ENCODE results near the gene ALOX12.
"Not testable (repeated sequence)": the region's sequence is repeated elsewhere in the genome, so short reads cannot be mapped to it uniquely, and the experiment has no call there.

Gene ALOX12

DNA sequence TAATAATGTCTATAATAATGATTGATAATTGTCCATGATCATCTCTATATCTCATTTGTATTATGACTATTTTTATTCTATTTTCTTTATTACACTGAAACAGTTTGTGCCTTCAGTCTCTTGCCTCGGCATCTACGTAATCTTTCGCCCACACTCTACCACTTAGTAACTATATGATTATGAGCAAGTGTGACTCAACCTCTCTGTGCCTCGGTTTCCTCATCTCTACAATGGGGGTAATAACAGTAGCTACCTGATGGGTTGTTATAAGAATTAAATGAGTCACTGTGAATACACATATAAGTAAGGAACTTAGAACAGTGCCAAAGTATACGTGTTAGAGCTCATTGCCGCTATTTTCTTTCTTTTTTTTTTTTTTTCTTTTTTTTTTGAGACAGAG lies 51.7 kb downstream of the ALOX12 start:
- no peak for DNase-seq (ENCODE audit: low spot score)
- Histone ChIP-seq H3K27ac (no peak overlapping the region), H3K4me3 (no peak overlapping the region)
- TF ChIP-seq, protein P1, sequence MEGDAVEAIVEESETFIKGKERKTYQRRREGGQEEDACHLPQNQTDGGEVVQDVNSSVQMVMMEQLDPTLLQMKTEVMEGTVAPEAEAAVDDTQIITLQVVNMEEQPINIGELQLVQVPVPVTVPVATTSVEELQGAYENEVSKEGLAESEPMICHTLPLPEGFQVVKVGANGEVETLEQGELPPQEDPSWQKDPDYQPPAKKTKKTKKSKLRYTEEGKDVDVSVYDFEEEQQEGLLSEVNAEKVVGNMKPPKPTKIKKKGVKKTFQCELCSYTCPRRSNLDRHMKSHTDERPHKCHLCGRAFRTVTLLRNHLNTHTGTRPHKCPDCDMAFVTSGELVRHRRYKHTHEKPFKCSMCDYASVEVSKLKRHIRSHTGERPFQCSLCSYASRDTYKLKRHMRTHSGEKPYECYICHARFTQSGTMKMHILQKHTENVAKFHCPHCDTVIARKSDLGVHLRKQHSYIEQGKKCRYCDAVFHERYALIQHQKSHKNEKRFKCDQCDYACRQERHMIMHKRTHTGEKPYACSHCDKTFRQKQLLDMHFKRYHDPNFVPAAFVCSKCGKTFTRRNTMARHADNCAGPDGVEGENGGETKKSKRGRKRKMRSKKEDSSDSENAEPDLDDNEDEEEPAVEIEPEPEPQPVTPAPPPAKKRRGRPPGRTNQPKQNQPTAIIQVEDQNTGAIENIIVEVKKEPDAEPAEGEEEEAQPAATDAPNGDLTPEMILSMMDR (IDR thresholded peaks at IDR 0.05) = no peak

DNA sequence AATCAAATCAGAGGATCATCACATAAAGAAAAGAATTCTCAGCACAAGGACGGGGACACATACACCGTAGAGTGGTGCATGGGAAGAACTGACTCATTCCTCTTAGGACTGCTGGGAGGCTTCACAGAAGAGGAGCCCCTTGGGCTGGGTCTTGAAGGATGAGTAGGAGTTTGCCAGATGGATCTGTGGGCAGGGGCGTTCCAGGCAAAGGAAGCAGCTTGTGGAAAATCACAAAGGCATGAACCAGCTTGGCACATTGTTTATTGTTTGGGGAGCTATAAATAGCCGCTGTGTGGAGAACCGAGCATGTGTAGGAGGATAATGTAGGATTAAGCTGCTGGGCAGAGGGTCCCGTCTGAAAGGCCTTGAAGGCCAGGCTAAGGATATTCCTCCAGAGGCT lies 53.1 kb downstream of the ALOX12 start:
- Histone ChIP-seq H3K4me3 (no peak overlapping the region), H3K27ac (no peak overlapping the region)
- DNase-seq (ENCODE audit: low spot score) = no peak
- TF ChIP-seq, protein P1 (IDR thresholded peaks at IDR 0.05) = no peak

DNA sequence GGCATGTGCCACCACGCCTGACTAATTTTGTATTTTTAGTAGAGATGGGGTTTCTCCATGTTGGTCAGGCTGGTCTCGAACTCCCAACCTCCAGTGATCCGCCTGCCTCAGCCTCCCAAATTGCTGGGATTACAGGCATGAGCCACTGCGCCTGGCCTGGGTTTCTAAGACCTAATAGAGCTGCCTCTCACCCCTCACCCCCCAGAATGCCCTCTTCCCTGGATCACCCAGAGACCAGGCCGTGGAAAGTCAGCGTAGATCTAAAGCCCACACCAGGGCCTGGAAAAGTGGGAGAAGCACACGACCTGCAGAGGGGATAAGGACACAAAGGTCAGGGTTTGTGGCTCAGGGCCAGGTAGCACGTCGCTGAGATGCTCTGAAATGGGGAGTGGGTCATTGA lies 54.7 kb downstream of the ALOX12 start:
- not testable (repeated sequence) for H3K4me3 ChIP-seq; DNase-seq (ENCODE audit: low spot score)

DNA sequence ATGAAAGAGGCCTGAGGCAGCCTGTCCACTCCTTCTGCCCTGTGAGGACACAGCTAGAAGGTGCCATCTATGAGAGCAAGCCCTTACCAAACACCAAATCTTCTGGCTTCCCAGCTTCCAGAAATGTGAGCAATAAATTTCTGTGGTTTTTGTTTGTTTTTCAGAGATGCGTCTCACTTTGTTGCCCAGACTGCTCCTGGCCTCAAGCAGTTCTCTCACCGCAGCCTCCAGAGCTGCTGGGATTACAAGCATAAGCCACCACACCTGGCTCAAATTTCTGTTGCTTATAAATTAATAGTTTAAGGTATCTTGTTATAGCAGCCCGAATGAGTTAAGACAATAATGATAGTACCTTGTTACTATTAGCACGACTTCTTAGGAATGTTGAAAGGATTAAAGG lies 60.5 kb downstream of the ALOX12 start:
- DNase-seq (ENCODE audit: low spot score) = no peak
- no peak overlapping the region for H3K27ac ChIP-seq
- no peak overlapping the region for H3K4me3 ChIP-seq
- TF ChIP-seq, protein P1 (IDR thresholded peaks at IDR 0.05) = no peak

More for the DNA sequence above, 54.7 kb downstream of the ALOX12 start:
- not testable (repeated sequence) for H3K27ac ChIP-seq

DNA sequence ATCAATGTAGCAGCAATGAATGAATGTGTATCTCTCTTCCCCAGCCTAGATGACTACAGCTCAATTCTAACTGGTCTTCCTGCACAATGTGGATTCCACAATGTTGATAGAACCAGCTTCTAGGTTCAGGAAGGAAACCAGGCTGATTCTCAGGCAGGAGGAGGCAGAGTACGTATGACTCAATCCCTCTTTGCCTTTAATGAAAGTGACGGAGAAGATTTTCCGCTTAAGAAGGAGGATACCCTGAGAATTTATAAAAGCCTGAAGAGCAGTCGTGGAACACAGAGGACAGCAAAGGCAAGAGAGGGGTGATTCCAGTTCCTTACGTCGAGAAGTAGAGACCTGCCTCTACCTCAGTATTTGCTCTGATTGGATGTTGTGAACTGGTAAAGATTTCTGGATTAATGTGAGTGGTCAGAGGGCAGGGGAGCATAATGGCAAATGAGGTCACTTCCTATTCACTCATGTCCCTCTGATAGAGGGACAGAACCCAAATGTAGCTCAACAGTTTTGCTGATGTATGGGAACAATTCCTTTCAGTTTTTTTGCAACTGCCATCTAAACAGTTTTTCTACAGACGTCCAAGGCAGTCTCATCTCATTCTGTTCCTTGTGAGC lies 63.1 kb downstream of the ALOX12 start:
- Histone ChIP-seq H3K27ac (peak overlapping the region in 1 of 2 donors; percentile 5), H3K4me3 (no peak overlapping the region)
- no peak for DNase-seq (ENCODE audit: low spot score)
- TF ChIP-seq, protein P1 (IDR thresholded peaks at IDR 0.05) = no peak
